Measurements from ENCODE around the gene PIK3R1. TPM values are rescaled to one million over a fixed set of nuclear protein-coding genes. Genes with fewer than 3 reads are reported as not detected.
"Not testable (repeated sequence)": the region's sequence is repeated elsewhere in the genome, so short reads cannot be mapped to it uniquely, and the experiment has no call there.

The PIK3R1 gene
- polyA plus RNA-seq, 1 donor: 61.7 TPM

DNA sequence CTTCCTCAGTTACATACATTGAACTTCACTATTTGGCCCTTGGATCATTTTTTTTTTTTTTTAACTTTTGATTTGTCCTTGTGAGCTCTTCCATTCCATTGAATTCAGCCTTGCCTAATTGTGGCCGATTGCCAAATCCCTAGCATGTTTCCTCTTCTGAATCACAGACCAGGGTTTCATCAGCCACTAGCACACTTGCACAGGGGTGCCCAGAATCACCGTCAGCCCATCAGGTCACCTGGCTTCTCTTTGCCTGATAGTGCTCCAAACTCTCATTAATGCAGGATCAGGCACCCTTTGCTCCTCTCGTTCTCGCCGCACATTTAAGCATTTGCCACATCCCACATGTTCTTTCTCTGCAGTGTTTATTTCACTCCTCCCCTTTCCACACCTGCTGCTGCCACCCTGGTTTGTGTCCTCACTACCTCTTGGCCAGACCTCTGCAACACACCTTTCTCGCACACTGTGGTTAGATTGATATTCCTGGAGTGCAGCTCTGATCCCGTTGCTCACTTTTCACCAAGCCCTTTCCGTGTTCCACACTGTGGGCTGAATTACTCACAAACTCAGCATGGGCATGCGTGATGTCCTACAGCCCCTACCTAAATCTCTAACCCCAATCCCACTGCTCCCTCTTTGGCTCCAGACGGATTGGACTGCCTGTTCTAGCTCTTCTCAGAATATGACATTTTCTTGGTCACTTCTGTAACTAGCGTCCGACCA lies 9.8 kb downstream of the PIK3R1 start:
- Histone ChIP-seq H3K4me3 (ENCODE audit: low read length) (peak overlapping the region; percentile 14), H3K27ac (ENCODE audit: low read length) (peak overlapping the region; percentile 70), H3K36me3 (ENCODE audit: control insufficient read depth, insufficient read depth, low read length) (peaks cover 29% of the 10 kb centered on the region), H3K27me3 (ENCODE audit: control insufficient read depth, insufficient read depth, low read length) (no peaks in the 10 kb centered on the region), H3K4me1 (ENCODE audit: control insufficient read depth, insufficient read depth, low read length) (peaks cover 59% of the 10 kb centered on the region), H3K9me3 (ENCODE audit: control insufficient read depth, low read depth, low read length) (no peaks in the 10 kb centered on the region)
- DNase-seq: peak in 1 of 2 donors; percentile 45
- 29% methylated on average over 5 of the region's 12 CpGs for WGBS (ENCODE audit: insufficient coverage, low lambda C conversion rate)

DNA sequence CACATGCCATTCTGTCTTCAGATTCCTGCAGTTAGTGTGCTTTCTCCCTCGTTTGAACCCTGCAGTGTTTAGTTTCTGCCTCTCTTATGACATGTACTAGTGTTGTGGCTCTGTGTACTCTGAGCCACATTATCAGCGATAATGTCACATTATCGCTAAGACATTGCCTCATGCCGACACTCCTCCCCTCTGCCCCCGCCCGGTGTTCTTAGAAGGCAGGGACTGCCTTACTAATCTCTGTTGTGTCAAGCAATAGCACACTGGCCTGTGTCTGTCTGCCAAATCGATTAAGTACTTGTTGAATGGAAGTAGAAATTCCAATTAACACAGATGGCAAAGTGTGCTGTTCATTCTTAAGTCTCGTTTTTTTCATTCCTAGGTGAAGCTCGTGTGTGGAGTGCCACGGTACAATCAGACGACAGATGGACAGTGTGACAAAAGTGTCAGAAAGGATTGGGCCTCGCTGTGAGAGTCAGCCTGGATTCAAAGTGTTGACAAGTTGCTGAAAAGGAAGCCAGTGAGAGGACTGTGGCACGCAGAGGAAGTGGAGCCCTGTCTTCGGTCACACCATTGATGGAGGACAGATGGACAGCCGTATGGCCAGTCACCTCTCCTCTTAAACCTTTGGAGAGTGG lies 10.5 kb downstream of the PIK3R1 start:
- Histone ChIP-seq H3K4me3 (ENCODE audit: low read length) (peak overlapping the region; percentile 14), H3K4me1 (ENCODE audit: control insufficient read depth, insufficient read depth, low read length) (peaks cover 55% of the 10 kb centered on the region), H3K27me3 (ENCODE audit: control insufficient read depth, insufficient read depth, low read length) (no peaks in the 10 kb centered on the region), H3K9me3 (ENCODE audit: control insufficient read depth, low read depth, low read length) (no peaks in the 10 kb centered on the region), H3K36me3 (ENCODE audit: control insufficient read depth, insufficient read depth, low read length) (peaks cover 29% of the 10 kb centered on the region), H3K27ac (ENCODE audit: low read length) (peak overlapping the region; percentile 70)
- no CpG with 5 or more reads among the region's 15 CpGs for WGBS (ENCODE audit: insufficient coverage, low lambda C conversion rate)
- DNase-seq: peak; percentile 84 to 92

DNA sequence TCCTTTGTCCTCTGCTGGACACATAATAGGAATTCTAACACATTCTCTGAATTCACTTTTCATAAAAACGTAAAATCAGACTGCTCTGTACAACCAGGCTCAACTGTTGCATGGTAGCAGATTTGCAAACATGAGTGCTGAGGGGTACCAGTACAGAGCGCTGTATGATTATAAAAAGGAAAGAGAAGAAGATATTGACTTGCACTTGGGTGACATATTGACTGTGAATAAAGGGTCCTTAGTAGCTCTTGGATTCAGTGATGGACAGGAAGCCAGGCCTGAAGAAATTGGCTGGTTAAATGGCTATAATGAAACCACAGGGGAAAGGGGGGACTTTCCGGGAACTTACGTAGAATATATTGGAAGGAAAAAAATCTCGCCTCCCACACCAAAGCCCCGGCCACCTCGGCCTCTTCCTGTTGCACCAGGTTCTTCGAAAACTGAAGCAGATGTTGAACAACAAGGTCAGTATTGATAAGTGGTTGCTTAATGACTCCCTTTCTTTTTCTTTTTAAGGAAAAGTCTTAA lies 11.1 kb downstream of the PIK3R1 start:
- Histone ChIP-seq H3K27me3 (ENCODE audit: control insufficient read depth, insufficient read depth, low read length) (no peaks in the 10 kb centered on the region), H3K27ac (ENCODE audit: low read length) (peak overlapping the region; percentile 70), H3K4me3 (ENCODE audit: low read length) (no peak overlapping the region), H3K4me1 (ENCODE audit: control insufficient read depth, insufficient read depth, low read length) (peaks cover 57% of the 10 kb centered on the region), H3K36me3 (ENCODE audit: control insufficient read depth, insufficient read depth, low read length) (peaks cover 35% of the 10 kb centered on the region), H3K9me3 (ENCODE audit: control insufficient read depth, low read depth, low read length) (no peaks in the 10 kb centered on the region)
- DNase-seq: no peak
- no CpG with 5 or more reads among the region's 8 CpGs for WGBS (ENCODE audit: insufficient coverage, low lambda C conversion rate)

DNA sequence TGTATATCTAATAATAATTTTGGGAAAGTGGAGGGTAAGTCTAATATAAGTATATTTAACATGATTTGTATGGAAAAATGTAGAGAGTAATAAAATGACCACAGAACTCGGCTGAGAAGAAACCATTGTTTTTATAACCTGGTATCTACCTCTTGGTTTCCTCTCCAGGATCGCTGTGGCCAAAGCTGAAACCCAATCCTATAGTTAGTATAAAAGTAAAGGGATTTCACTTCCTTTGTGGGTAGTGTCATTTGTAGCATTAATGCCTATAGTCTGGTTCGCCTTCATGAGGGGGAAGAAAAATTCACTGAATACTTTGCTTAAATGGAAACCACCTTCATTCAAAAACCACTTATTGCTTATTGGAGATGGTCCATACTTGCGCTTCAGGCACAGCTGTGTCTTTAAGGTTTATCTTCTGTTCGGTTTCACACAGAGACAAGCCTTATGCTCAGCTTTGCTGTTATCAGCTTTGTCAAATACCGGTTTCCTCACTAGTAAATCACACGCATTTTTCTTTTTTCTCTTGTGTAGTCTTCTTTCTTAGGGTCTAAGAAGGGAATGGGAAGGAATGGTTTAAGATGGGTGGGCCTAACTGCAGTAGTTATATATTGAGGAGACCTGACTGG lies 12.1 kb downstream of the PIK3R1 start:
- Histone ChIP-seq H3K27ac (ENCODE audit: low read length) (no peak overlapping the region), H3K4me1 (ENCODE audit: control insufficient read depth, insufficient read depth, low read length) (peaks cover 52% of the 10 kb centered on the region), H3K27me3 (ENCODE audit: control insufficient read depth, insufficient read depth, low read length) (no peaks in the 10 kb centered on the region), H3K4me3 (ENCODE audit: low read length) (no peak overlapping the region), H3K9me3 (ENCODE audit: control insufficient read depth, low read depth, low read length) (no peaks in the 10 kb centered on the region), H3K36me3 (ENCODE audit: control insufficient read depth, insufficient read depth, low read length) (peaks cover 40% of the 10 kb centered on the region)
- no peak for DNase-seq
- WGBS (ENCODE audit: insufficient coverage, low lambda C conversion rate): 100% methylated on average over 1 of the region's 7 CpGs

DNA sequence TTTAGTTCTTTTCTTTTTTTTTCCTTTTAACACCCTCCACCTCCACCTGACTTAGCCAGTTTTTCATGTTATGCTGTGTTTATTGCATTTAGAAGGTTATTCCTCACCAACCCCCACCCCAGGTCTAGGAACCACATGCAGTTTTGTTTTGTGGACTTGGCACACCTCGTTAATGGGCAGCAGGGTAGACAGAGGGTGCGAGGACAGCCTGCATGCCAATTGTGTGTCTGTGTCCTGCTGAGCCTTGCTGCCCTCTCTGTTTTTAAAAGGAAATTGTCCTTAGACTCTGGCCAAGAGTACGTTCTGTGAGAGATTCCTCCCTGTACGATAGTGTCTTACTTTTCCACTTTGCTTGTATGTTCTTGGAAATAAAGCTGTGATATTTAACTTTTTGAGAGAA lies 13.9 kb downstream of the PIK3R1 start:
- H3K4me3 ChIP-seq (ENCODE audit: low read length): no peak overlapping the region
- no peaks in the 10 kb centered on the region for H3K9me3 ChIP-seq (ENCODE audit: control insufficient read depth, low read depth, low read length)
- H3K36me3 ChIP-seq (ENCODE audit: control insufficient read depth, insufficient read depth, low read length): peaks cover 43% of the 10 kb centered on the region
- no peaks in the 10 kb centered on the region for H3K27me3 ChIP-seq (ENCODE audit: control insufficient read depth, insufficient read depth, low read length)
- no CpG with 5 or more reads among the region's 4 CpGs for WGBS (ENCODE audit: insufficient coverage, low lambda C conversion rate)
- peaks cover 47% of the 10 kb centered on the region for H3K4me1 ChIP-seq (ENCODE audit: control insufficient read depth, insufficient read depth, low read length)
- H3K27ac ChIP-seq (ENCODE audit: low read length): no peak overlapping the region
- no peak for DNase-seq

DNA sequence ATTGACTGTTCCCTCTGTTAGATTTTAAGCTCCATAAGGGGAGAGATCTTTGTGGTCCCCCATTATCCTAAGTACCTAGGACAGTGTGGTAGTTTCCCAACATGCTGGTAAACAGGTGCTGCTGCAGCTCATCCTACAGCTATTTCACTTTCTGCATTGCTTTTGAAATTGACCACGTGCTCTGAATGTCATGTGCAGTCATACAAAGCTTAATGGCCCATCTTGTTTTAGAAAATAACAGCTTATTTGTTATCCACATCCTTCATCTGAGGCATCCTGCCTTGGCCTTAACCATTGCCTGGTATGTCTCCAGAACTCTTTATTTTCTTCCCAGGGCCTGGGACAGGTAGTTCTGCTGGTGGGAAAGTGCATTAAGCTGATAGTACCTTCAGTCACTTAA lies 14.7 kb downstream of the PIK3R1 start:
- no peaks in the 10 kb centered on the region for H3K27me3 ChIP-seq (ENCODE audit: control insufficient read depth, insufficient read depth, low read length)
- peaks cover 46% of the 10 kb centered on the region for H3K36me3 ChIP-seq (ENCODE audit: control insufficient read depth, insufficient read depth, low read length)
- no CpG with 5 or more reads among the region's 1 CpG for WGBS (ENCODE audit: insufficient coverage, low lambda C conversion rate)
- no peak overlapping the region for H3K27ac ChIP-seq (ENCODE audit: low read length)
- H3K9me3 ChIP-seq (ENCODE audit: control insufficient read depth, low read depth, low read length): no peaks in the 10 kb centered on the region
- H3K4me3 ChIP-seq (ENCODE audit: low read length): no peak overlapping the region
- H3K4me1 ChIP-seq (ENCODE audit: control insufficient read depth, insufficient read depth, low read length): peaks cover 39% of the 10 kb centered on the region
- no peak for DNase-seq

DNA sequence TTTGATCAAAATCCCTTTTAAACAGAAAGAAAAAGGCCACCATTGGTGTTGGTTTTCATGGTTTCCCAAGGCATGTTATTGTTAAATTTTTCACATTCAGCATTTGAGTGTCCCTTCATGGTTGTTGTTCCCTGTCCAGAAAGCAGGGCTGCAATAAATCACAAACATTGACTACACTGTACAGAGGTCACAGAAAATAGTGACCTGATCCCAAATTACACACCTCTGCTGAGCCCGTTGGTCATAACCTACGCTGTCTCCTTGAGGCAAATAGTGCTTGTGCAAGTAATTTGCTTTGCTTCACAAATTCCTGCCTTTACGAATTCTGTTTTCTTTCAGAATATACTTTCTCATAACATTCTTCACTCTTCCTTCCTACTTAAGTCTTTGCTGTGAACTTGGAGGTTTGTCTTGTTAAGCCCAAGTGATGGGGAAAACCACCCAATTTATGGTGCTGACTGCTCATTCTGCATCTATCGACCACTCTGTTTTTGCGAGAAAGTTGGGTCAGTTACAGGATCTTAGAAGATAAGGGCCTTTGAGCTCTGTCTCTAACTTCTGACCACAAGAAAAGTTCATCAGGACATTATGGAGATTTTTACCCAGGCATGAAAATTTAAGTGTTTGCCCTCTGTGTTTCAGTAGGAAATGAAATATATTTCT lies 16.0 kb downstream of the PIK3R1 start:
- 100% methylated on average over 1 of the region's 5 CpGs for WGBS (ENCODE audit: insufficient coverage, low lambda C conversion rate)
- no peaks in the 10 kb centered on the region for H3K9me3 ChIP-seq (ENCODE audit: control insufficient read depth, low read depth, low read length)
- peaks cover 41% of the 10 kb centered on the region for H3K36me3 ChIP-seq (ENCODE audit: control insufficient read depth, insufficient read depth, low read length)
- no peak overlapping the region for H3K4me3 ChIP-seq (ENCODE audit: low read length)
- no peak for DNase-seq
- peaks cover 29% of the 10 kb centered on the region for H3K4me1 ChIP-seq (ENCODE audit: control insufficient read depth, insufficient read depth, low read length)
- H3K27ac ChIP-seq (ENCODE audit: low read length): no peak overlapping the region
- no peaks in the 10 kb centered on the region for H3K27me3 ChIP-seq (ENCODE audit: control insufficient read depth, insufficient read depth, low read length)

DNA sequence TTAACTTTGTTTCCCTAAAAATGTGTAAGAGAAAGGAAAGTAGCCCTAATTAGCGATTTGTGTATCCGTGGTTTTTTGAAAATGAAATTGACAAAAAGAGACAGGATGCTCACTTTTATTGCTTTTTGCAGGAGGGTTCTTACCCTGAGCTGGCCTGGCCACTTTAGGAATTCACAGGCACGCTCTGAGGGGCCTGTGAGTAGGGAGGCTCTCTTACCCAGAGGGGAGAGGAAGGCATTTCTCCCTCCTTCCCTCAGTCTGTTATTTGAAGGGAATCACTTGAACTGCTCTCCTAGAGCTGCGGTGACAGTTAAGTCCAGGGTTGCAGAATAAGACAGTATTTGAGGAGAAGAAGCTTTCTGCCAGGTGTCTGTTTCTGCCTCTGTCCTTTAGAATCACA lies 16.7 kb downstream of the PIK3R1 start:
- Histone ChIP-seq H3K4me1 (ENCODE audit: control insufficient read depth, insufficient read depth, low read length) (peaks cover 25% of the 10 kb centered on the region), H3K4me3 (ENCODE audit: low read length) (no peak overlapping the region), H3K36me3 (ENCODE audit: control insufficient read depth, insufficient read depth, low read length) (peaks cover 36% of the 10 kb centered on the region), H3K27ac (ENCODE audit: low read length) (no peak overlapping the region), H3K9me3 (ENCODE audit: control insufficient read depth, low read depth, low read length) (no peaks in the 10 kb centered on the region), H3K27me3 (ENCODE audit: control insufficient read depth, insufficient read depth, low read length) (no peaks in the 10 kb centered on the region)
- 80% methylated on average over 1 of the region's 4 CpGs for WGBS (ENCODE audit: insufficient coverage, low lambda C conversion rate)
- no peak for DNase-seq

DNA sequence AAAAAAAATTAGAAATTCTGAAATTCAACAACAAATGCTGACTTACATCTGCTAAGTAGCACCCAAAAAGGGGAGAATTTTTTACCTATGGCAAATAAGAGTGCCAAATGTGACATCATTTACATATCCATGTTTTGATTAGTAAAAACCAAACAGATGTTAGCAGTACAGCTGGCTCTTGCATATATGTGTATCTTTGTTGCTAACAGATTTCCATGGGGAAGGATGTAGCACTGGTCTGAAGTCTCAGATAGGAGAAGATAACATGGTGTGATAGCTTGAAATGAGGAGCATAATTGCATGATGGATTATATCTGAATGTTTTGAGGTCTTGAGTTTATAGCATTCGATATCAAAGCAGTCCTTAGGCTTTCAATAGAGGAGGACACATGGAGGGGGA lies 17.5 kb downstream of the PIK3R1 start:
- H3K27ac ChIP-seq (ENCODE audit: low read length): no peak overlapping the region
- H3K27me3 ChIP-seq (ENCODE audit: control insufficient read depth, insufficient read depth, low read length): no peaks in the 10 kb centered on the region
- no peak for DNase-seq
- H3K9me3 ChIP-seq (ENCODE audit: control insufficient read depth, low read depth, low read length): no peaks in the 10 kb centered on the region
- no peak overlapping the region for H3K4me3 ChIP-seq (ENCODE audit: low read length)
- H3K36me3 ChIP-seq (ENCODE audit: control insufficient read depth, insufficient read depth, low read length): peaks cover 29% of the 10 kb centered on the region
- 100% methylated on average over 1 of the region's 1 CpG for WGBS (ENCODE audit: insufficient coverage, low lambda C conversion rate)
- H3K4me1 ChIP-seq (ENCODE audit: control insufficient read depth, insufficient read depth, low read length): peaks cover 22% of the 10 kb centered on the region

DNA sequence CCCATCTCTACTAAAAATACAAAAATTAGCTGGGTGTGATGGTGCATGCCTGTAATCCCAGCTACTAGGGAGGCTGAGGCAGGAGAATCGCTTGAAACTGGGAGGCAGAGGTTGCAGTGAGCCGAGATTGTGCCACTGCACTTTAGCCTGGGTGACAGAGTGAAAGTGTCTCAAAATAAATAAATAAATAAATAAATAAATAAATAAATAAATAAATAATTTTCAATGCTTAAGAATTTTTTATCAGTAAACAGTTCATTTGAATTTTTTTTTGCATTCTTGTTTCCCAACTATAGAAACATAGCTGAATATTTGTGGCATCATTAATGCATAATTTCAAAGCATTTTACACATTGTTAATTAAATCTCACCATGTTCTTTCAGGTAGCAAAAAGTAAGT lies 19.7 kb downstream of the PIK3R1 start:
- Histone ChIP-seq H3K4me1 (ENCODE audit: control insufficient read depth, insufficient read depth, low read length) (peaks cover 12% of the 10 kb centered on the region), H3K36me3 (ENCODE audit: control insufficient read depth, insufficient read depth, low read length) (peaks cover 23% of the 10 kb centered on the region)
- H3K4me3 ChIP-seq (ENCODE audit: low read length); H3K27ac ChIP-seq (ENCODE audit: low read length); H3K27me3 ChIP-seq (ENCODE audit: control insufficient read depth, insufficient read depth, low read length); H3K9me3 ChIP-seq (ENCODE audit: control insufficient read depth, low read depth, low read length); DNase-seq: not testable (repeated sequence)
- WGBS (ENCODE audit: insufficient coverage, low lambda C conversion rate): 83% methylated on average over 1 of the region's 2 CpGs
